Lung (tissue), 12 donors: ENCODE data around the gene GSE1. TPM values are rescaled to one million over a fixed set of nuclear protein-coding genes. Genes with fewer than 3 reads are reported as not detected.

Experiments
- ATAC-seq: fragments of 200-7000 bp; cut with Tn5 transposase; one replicate; pipeline ENCODE4 v1.9.1; 2020; ENCODE audit warnings: moderate number of reproducible peaks; ENCODE audit not compliant: insufficient read depth, low FRiP score
- DNase-seq, 3 donors: peaks; one replicate each; pipeline ENCODE4 v3.0.0-alpha.2; 2013 to 2017
- H3K27ac ChIP-seq, 2 donors: one replicate each; pipeline ENCODE4 v1.5.1; 2013; ENCODE audit warnings: mild to moderate bottlenecking in 2 of 2, moderate library complexity in 2 of 2, control low read depth in 1 of 2, inconsistent platforms in 1 of 2, low read depth in 1 of 2, low read length in 1 of 2
- H3K27me3 ChIP-seq, 3 donors: one replicate each; pipeline ENCODE4 v1.5.1; 2013; ENCODE audit warnings: low read length in 2 of 3; ENCODE audit not compliant: control insufficient read depth in 3 of 3, insufficient read depth in 3 of 3
- H3K36me3 ChIP-seq, 4 donors: one replicate each; pipeline ENCODE4 v1.5.1; 2013; ENCODE audit warnings: low read length in 4 of 4, mild to moderate bottlenecking in 1 of 4, moderate library complexity in 1 of 4; ENCODE audit not compliant: control insufficient read depth in 4 of 4, insufficient read depth in 4 of 4
- H3K4me1 ChIP-seq, 5 donors: one replicate each; pipeline ENCODE4 v1.5.1; 2013; ENCODE audit warnings: low read length in 5 of 5, mild to moderate bottlenecking in 2 of 5, moderate library complexity in 1 of 5; ENCODE audit not compliant: control insufficient read depth in 5 of 5, insufficient read depth in 5 of 5
- H3K4me3 ChIP-seq: one replicate; pipeline ENCODE4 v1.5.1; 2013; ENCODE audit warnings: mild to moderate bottlenecking, control low read depth, moderate library complexity
- H3K9ac ChIP-seq, 2 donors: one replicate each; pipeline ENCODE4 v1.5.1; 2013; ENCODE audit warnings: low read length in 2 of 2, control low read depth in 1 of 2; ENCODE audit not compliant: insufficient read depth in 1 of 2
- H3K9me3 ChIP-seq, 4 donors: one replicate each; pipeline ENCODE4 v1.5.1; 2013; ENCODE audit warnings: low read length in 3 of 4, mild to moderate bottlenecking in 1 of 4, moderate library complexity in 1 of 4; ENCODE audit not compliant: control insufficient read depth in 4 of 4, insufficient read depth in 3 of 4
- CTCF ChIP-seq: IDR thresholded peaks from 2 replicates; pipeline ENCODE4 v1.5.1; 2012; ENCODE audit warnings: mild to moderate bottlenecking; ENCODE audit errors: control extremely low read depth, extremely low read depth
- WGBS, 2 donors: extraction: QIAGEN DNeasy Blood & Tissue Kit; methylation state at CpG; one replicate each; pipeline ENCODE4 v1.1.7; 2013; 5-methylcytosine and 5-hydroxymethylcytosine counted together
- polyA plus RNA-seq, 2 donors: library from polyadenylated mRNA; stranded (reverse); fragments of 200-250 nt; gene quantifications; one replicate each; pipeline ENCODE4 v1.2.1, GENCODE V29; 2013
- total RNA-seq, 2 donors: library from RNA; depleted of rRNA in 1 of 2; stranded (reverse); fragments of >200 nt in 1 of 2; gene quantifications; one replicate each; pipeline ENCODE4 v1.2.1, GENCODE V29; 2014 to 2021
- donor health status: control.
- donor health status: control.
- donor health status: Bipolar disorder and iron deficiency.
- donor health status: healthy.
- donor health status: DM: yes; HTN: yes; CAD: no.

Gene GSE1
- total and polyA plus RNA-seq, 4 donors = 21.3 to 122 (median 74.7) TPM

GRCh38 chr16:85638695-85639409, 25.7 kb downstream of the GSE1 start:
- Histone ChIP-seq H3K9me3 (no peaks in the 10 kb centered on the region), H3K4me3 (no peak overlapping the region), H3K27ac (peak overlapping the region in 1 of 2 donors; percentile 38), H3K4me1 (peaks cover 0 to 26% (median 0%) of the 10 kb centered on the region in 5 donors), H3K36me3 (peaks cover 0 to 32% (median 1%) of the 10 kb centered on the region in 4 donors), H3K9ac (no peak overlapping the region), H3K27me3 (no peaks in the 10 kb centered on the region)
- WGBS, 2 donors = 85 to 89% methylated on average over 26 of the region's 26 CpGs
- DNase-seq (no peak), ATAC-seq (no peak)
- TF ChIP-seq CTCF = no peak

- TF ChIP-seq CTCF = no peak
- ATAC-seq (no peak), DNase-seq (no peak)
- Histone ChIP-seq H3K9ac (no peak overlapping the region), H3K36me3 (peaks cover 0 to 24% (median 1%) of the 10 kb centered on the region in 4 donors), H3K4me3 (no peak overlapping the region), H3K27ac (peak overlapping the region in 1 of 2 donors; percentile 38), H3K9me3 (no peaks in the 10 kb centered on the region), H3K4me1 (peaks cover 0 to 25% (median 0%) of the 10 kb centered on the region in 5 donors), H3K27me3 (no peaks in the 10 kb centered on the region)
- WGBS, 2 donors = 83 to 88% methylated on average over 34 to 35 of the region's 35 CpGs
These were observed 26.6 kb downstream of the GSE1 start for GRCh38 chr16:85639529-85640253.

GRCh38 chr16:85640254-85640558, 27.1 kb downstream of the GSE1 start:
- Histone ChIP-seq H3K4me3 (no peak overlapping the region), H3K9ac (no peak overlapping the region), H3K27ac (no peak overlapping the region), H3K27me3 (no peaks in the 10 kb centered on the region), H3K4me1 (peaks cover 0 to 25% (median 0%) of the 10 kb centered on the region in 5 donors), H3K9me3 (no peaks in the 10 kb centered on the region), H3K36me3 (peaks cover 0 to 22% (median under 1%) of the 10 kb centered on the region in 4 donors)
- ATAC-seq (no peak), DNase-seq (no peak)
- TF ChIP-seq CTCF = no peak
- 82 to 84% methylated on average over 13 of the region's 13 CpGs for WGBS, 2 donors
